B cell (primary cell): Measurements from ENCODE around the gene MOV10L1. TPM values are rescaled to one million over a fixed set of nuclear protein-coding genes. Genes with fewer than 3 reads are reported as not detected.

ENCODE experiments used
- ATAC-seq: fragments of 200-7000 bp; cut with Tn5 transposase; one replicate; pipeline ENCODE4 v1.10.0; 2021; ENCODE audit warnings: low read depth, mild to moderate bottlenecking, moderate number of reproducible peaks, moderate library complexity
- CTCF ChIA-PET: fragments of 350-600 bp; sonication (Branson Sonifier 250); formaldehyde crosslinking; loops from one replicate; lab custom pipeline; 2021; ENCODE audit warnings: antibody characterized with exemption, inconsistent platforms; lab: Charles Lee
- POLR2A ChIA-PET: fragments of 350-600 bp; sonication (Branson Sonifier 250); formaldehyde crosslinking; loops from one replicate; lab custom pipeline; 2021; ENCODE audit warnings: antibody characterized with exemption; lab: Charles Lee
- DNase-seq: peaks from one replicate; pipeline ENCODE4 v3.0.0; 2013
- H2AFZ ChIP-seq: 2 replicates; pipeline ENCODE4 v1.6.1; 2012; ENCODE audit warnings: mild to moderate bottlenecking, low read depth, low read length; ENCODE audit not compliant: insufficient read depth, poor library complexity, severe bottlenecking
- H3K27ac ChIP-seq, 2 donors: 1 replicate in 1 of 2; 2 replicates in 1 of 2; pipeline ENCODE4 v1.5.1; 2012 to 2013; ENCODE audit warnings: low read length in 2 of 2, mild to moderate bottlenecking in 2 of 2, moderate library complexity in 1 of 2
- H3K27me3 ChIP-seq, 4 experiments: fragments of 200-600 bp in 1 of 4; sonication (generic) in 1 of 4; replicated peaks in 1 of 4; 1 replicate in 2 of 4; 2 replicates in 2 of 4; pipeline versions ENCODE4 v1.6.1 to v1.7.0; 2013 to 2016; ENCODE audit warnings: low read length in 3 of 4, mild to moderate bottlenecking in 2 of 4, mixed read lengths in 1 of 4, moderate library complexity in 1 of 4; ENCODE audit not compliant: insufficient read depth in 4 of 4, control insufficient read depth in 3 of 4; ENCODE audit errors: control extremely low read depth in 1 of 4
- H3K36me3 ChIP-seq, 2 experiments: replicated peaks in 1 of 2; 1 replicate in 1 of 2; 2 replicates in 1 of 2; pipeline versions ENCODE4 v1.6.1 to v1.7.1; 2013; ENCODE audit warnings: low read length in 1 of 2; ENCODE audit not compliant: insufficient read depth in 2 of 2, control insufficient read depth in 1 of 2; ENCODE audit errors: control extremely low read depth in 1 of 2, extremely low read depth in 1 of 2
- H3K4me1 ChIP-seq, 2 donors: fragments of 200-600 bp in 1 of 2; sonication (generic) in 1 of 2; 1 replicate in 1 of 2; 2 replicates in 1 of 2; pipeline versions ENCODE4 v1.5.1 to v1.6.1; 2013 to 2017; ENCODE audit warnings: low read length in 2 of 2; ENCODE audit not compliant: control insufficient read depth in 2 of 2, insufficient read depth in 2 of 2
- H3K4me2 ChIP-seq: replicated peaks from 2 replicates; pipeline ENCODE3; 2012; ENCODE audit warnings: mild to moderate bottlenecking, low read depth, low read length; ENCODE audit not compliant: poor library complexity, severe bottlenecking
- H3K4me3 ChIP-seq, 5 experiments: fragments of 200-600 bp in 1 of 5; sonication (generic) in 1 of 5; 1 replicate in 3 of 5; 2 replicates in 2 of 5; pipeline versions ENCODE4 v1.5.1 to v1.7.0; 2011 to 2016; ENCODE audit warnings: low read length in 4 of 5, mild to moderate bottlenecking in 4 of 5, low read depth in 2 of 5, control low read depth in 1 of 5, moderate library complexity in 1 of 5; ENCODE audit not compliant: insufficient read depth in 1 of 5; ENCODE audit errors: control extremely low read depth in 1 of 5, extremely low read depth in 1 of 5
- H3K79me2 ChIP-seq: fragments of 200-600 bp; sonication (generic); one replicate; pipeline ENCODE4 v1.6.0; 2016; ENCODE audit warnings: low read length; ENCODE audit not compliant: control insufficient read depth, insufficient read depth
- H3K9ac ChIP-seq: fragments of 200-600 bp; sonication (generic); 2 replicates; pipeline ENCODE4 v1.6.1; 2017; ENCODE audit warnings: mild to moderate bottlenecking, low read length, moderate library complexity
- H3K9me3 ChIP-seq, 3 donors: one replicate each; pipeline versions ENCODE4 v1.6.1 to v1.7.1; 2013; ENCODE audit warnings: low read length in 2 of 3; ENCODE audit not compliant: control insufficient read depth in 2 of 3, insufficient read depth in 1 of 3; ENCODE audit errors: control extremely low read depth in 1 of 3
- H4K20me1 ChIP-seq: 2 replicates; pipeline ENCODE4 v1.6.0; 2012; ENCODE audit warnings: mild to moderate bottlenecking, low read length; ENCODE audit not compliant: insufficient read depth, control insufficient read depth, poor library complexity, severe bottlenecking
- H3K27ac Mint-ChIP-seq: one replicate; pipeline ENCODE4 v1.8.0; 2021; ENCODE audit warnings: mixed read lengths
- H3K27me3 Mint-ChIP-seq: one replicate; pipeline ENCODE4 v1.8.0; 2021; ENCODE audit warnings: mixed read lengths
- H3K4me1 Mint-ChIP-seq: one replicate; pipeline ENCODE4 v1.8.0; 2021; ENCODE audit warnings: mixed read lengths
- H3K4me3 Mint-ChIP-seq: one replicate; pipeline ENCODE4 v1.8.0; 2021; ENCODE audit warnings: mixed read lengths
- H3K9me3 Mint-ChIP-seq: one replicate; pipeline ENCODE4 v1.8.0; 2022; ENCODE audit warnings: mixed read lengths; ENCODE audit not compliant: insufficient read depth
- EZH2 ChIP-seq: IDR thresholded peaks from 2 replicates; pipeline ENCODE4 v1.6.1; 2012; ENCODE audit warnings: borderline replicate concordance, low read depth, mild to moderate bottlenecking, moderate library complexity, low read length; ENCODE audit not compliant: insufficient read depth, poor library complexity, severe bottlenecking
- WGBS: methylation state at CpG from one replicate; pipeline ENCODE4 v1.1.5; 2013; ENCODE audit warnings: missing lambda C conversion rate; ENCODE audit not compliant: insufficient coverage; 5-methylcytosine and 5-hydroxymethylcytosine counted together
- intact Hi-C: fragments of 100-400 bp; cut with micrococcal nuclease; formaldehyde crosslinking; loops from one replicate; pipeline ENCODE4 v1.10.0; 2022
- polyA plus RNA-seq: library from polyadenylated mRNA; depleted of rRNA; stranded (reverse); fragments of >200 nt; gene quantifications from 2 replicates; pipeline ENCODE4 v1.2.3, GENCODE V29; 2012
- total RNA-seq, 2 donors: library from RNA; stranded (reverse); fragments of 120-200 nt in 1 of 2; gene quantifications; 1 replicate in 1 of 2; 2 replicates in 1 of 2; pipeline versions ENCODE4 v1.2.3 to v1.2.4, GENCODE V29; 2013 to 2022
- TF ChIP-seq, protein P1 (sequence below): fragments of 200-600 bp; IDR thresholded peaks from one replicate; pipeline ENCODE4 v1.8.0; 2022; ENCODE audit warnings: antibody characterized with exemption, mild to moderate bottlenecking

MOV10L1 gene
- total and polyA plus RNA-seq, 2 donors (not counting 1 experiment from before 2014, with no cell fraction given): not detected

DNA sequence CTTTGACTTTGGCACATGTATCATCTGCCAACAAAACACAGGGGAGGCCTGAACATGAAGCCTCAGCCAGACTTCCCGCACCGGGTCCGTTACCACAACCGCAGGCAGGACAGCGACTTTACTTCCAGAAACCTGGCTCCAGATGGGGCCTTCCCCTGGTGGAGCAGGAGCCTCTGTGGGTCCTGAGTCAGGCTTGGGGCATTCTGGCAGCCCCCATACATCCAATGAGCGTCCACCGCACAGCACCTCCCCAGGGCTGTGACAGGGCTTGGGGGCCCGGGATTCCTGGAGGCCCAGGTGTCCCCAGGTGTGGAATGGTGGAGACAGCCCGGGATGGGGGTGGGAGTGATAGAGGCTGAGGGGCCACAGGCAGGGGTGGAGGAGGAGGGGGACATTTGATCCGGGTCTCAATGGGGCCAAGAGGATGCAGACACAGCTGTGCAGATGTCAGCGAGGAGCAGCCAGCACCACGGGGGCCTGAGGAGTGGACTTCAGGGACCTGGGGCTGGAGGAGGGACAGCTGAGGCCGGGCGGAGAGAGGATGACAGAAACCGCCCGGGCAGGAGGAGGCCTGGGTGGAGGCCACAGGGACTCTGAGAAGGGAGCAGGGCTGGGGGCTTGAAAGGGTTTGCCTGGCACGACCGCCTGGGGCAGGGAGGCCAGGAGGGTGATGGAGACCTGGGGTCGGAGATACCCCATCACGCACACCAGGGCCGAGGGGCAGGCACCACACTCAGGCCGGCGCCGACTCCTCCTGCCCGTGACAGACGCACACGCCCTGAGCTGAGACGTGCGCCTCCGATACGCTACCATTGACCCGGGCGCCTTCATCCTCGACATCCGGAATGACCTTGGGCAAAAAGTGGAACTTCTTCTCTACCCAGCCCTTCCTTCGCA, 40.3 kb upstream of the MOV10L1 start:
- Histone ChIP-seq H3K4me2 (no peak overlapping the region), H3K27ac (no peak overlapping the region), H3K36me3 (no peaks in the 10 kb centered on the region), H3K4me3 (no peak overlapping the region), H3K79me2 (no peaks in the 10 kb centered on the region), H3K9ac (no peak overlapping the region), H3K27me3 (peaks cover 0 to 26% (median 2%) of the 10 kb centered on the region in 4 experiments), H3K4me1 (no peaks in the 10 kb centered on the region), H2AFZ (no peak overlapping the region), H3K9me3 (peaks cover 0 to 26% (median 8%) of the 10 kb centered on the region in 3 donors), H4K20me1 (no peaks in the 10 kb centered on the region)
- Mint-ChIP-seq H3K4me1 (peaks cover 6% of the 10 kb centered on the region), H3K27ac (no peak overlapping the region), H3K4me3 (no peak overlapping the region), H3K27me3 (peaks cover 31% of the 10 kb centered on the region), H3K9me3 (peaks cover 5% of the 10 kb centered on the region)
- ChIA-PET CTCF (interaction anchor here (1.1 kb wide), 1 partner anchor 66 kb away, joined by 3 read pairs; no protein-coding TSS in a partner anchor), POLR2A (interaction anchor here (0.6 kb wide), 1 partner anchor 179 kb away, joined by 11 read pairs; no protein-coding TSS in a partner anchor)
- intact Hi-C loops: no loop called here
- 95% methylated on average over 33 of the region's 36 CpGs for WGBS
- ATAC-seq: no peak
- DNase-seq: no peak
- no peak for TF ChIP-seq EZH2
- TF ChIP-seq, protein P1, sequence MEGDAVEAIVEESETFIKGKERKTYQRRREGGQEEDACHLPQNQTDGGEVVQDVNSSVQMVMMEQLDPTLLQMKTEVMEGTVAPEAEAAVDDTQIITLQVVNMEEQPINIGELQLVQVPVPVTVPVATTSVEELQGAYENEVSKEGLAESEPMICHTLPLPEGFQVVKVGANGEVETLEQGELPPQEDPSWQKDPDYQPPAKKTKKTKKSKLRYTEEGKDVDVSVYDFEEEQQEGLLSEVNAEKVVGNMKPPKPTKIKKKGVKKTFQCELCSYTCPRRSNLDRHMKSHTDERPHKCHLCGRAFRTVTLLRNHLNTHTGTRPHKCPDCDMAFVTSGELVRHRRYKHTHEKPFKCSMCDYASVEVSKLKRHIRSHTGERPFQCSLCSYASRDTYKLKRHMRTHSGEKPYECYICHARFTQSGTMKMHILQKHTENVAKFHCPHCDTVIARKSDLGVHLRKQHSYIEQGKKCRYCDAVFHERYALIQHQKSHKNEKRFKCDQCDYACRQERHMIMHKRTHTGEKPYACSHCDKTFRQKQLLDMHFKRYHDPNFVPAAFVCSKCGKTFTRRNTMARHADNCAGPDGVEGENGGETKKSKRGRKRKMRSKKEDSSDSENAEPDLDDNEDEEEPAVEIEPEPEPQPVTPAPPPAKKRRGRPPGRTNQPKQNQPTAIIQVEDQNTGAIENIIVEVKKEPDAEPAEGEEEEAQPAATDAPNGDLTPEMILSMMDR: no peak

DNA sequence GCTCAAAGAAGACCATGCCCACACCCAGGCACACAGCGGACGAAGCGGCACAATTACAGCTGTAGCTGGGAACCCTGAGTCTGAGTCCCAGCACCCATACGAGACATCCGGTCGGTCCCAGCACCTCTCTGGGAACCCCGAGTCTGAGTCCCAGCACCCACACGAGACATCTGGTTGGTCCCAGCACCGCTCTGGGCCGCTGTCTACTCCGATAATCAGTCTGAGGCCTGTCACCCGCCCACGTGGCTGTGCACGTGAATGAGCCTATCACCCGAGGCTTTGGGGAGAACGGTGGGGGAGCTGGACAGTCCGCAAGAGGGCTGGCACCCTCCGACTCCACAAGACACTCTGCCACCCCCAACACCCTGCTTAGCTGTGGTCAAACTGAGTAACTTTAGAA, 37.9 kb upstream of the MOV10L1 start:
- Histone ChIP-seq H3K27ac (no peak overlapping the region), H3K79me2 (no peaks in the 10 kb centered on the region), H3K27me3 (peaks cover 0 to 18% (median 4%) of the 10 kb centered on the region in 4 experiments), H4K20me1 (no peaks in the 10 kb centered on the region), H3K9ac (no peak overlapping the region), H3K9me3 (peaks cover 0 to 24% (median 8%) of the 10 kb centered on the region in 3 donors), H3K4me2 (no peak overlapping the region), H3K4me1 (peaks cover 0 to 8% of the 10 kb centered on the region in 2 donors), H2AFZ (no peak overlapping the region), H3K36me3 (no peaks in the 10 kb centered on the region), H3K4me3 (no peak overlapping the region)
- Mint-ChIP-seq H3K27ac (no peak overlapping the region), H3K9me3 (peaks cover 5% of the 10 kb centered on the region), H3K4me1 (peaks cover 18% of the 10 kb centered on the region), H3K4me3 (no peak overlapping the region), H3K27me3 (peaks cover 49% of the 10 kb centered on the region)
- DNase-seq (no peak), ATAC-seq (no peak)
- intact Hi-C loops: no loop called here
- no peak for TF ChIP-seq EZH2
- TF ChIP-seq, protein P1: no peak
- POLR2A ChIA-PET: no interaction called here
- 93% methylated on average over 16 of the region's 18 CpGs for WGBS
- CTCF ChIA-PET: no interaction called here
